ENCODE data around the gene UMOD.

DNA sequence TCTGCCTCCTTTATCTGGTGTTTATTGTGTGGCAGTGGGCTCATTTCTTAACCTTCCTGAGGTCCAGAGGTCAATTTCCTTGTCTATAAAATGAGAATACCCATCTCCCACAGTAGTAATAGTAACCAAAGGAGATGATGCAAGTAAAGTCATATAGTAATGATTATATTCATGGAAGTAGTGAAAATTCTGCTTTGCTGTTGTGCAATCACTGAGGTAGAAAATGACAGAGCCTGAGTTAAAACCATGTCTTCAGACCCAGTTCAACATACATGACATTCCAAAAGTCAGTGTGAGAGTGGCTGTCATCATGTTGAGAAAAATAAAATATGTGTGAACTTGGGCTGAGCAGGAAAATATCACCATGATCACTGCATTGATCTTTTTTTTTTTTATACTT, 864 bp upstream of the UMOD start:
- TF ChIP-seq, protein P1, sequence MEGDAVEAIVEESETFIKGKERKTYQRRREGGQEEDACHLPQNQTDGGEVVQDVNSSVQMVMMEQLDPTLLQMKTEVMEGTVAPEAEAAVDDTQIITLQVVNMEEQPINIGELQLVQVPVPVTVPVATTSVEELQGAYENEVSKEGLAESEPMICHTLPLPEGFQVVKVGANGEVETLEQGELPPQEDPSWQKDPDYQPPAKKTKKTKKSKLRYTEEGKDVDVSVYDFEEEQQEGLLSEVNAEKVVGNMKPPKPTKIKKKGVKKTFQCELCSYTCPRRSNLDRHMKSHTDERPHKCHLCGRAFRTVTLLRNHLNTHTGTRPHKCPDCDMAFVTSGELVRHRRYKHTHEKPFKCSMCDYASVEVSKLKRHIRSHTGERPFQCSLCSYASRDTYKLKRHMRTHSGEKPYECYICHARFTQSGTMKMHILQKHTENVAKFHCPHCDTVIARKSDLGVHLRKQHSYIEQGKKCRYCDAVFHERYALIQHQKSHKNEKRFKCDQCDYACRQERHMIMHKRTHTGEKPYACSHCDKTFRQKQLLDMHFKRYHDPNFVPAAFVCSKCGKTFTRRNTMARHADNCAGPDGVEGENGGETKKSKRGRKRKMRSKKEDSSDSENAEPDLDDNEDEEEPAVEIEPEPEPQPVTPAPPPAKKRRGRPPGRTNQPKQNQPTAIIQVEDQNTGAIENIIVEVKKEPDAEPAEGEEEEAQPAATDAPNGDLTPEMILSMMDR (IDR thresholded peaks at IDR 0.05; ENCODE audit: low read depth, low read length), result no peak
- no peak for TF ChIP-seq EZH2phosphoT487 (IDR thresholded peaks at IDR 0.05; ENCODE audit: low read depth)
